ENCODE results near the gene AGAP5.

The AGAP5 gene

GRCh38 chr10:73625004-73625883 lies 72.7 kb downstream of the AGAP5 start:
- Histone ChIP-seq H3K36me3 (ENCODE audit: insufficient read depth) (no peaks in the 10 kb centered on the region), H3K79me2 (ENCODE audit: insufficient read depth, low read depth) (peaks cover 13% of the 10 kb centered on the region), H4K20me1 (ENCODE audit: insufficient read depth) (no peaks in the 10 kb centered on the region), H3K9ac (peak overlapping the region; percentile 96; the same call in 1 of the 2 replicates), H3K4me1 (ENCODE audit: low read depth, poor library complexity, severe bottlenecking) (peaks cover 7% of the 10 kb centered on the region), H3K4me2 (peak overlapping the region; percentile 78), H3K27ac (0 out of 2 replicates have a peak overlapping the region, but pooled peaks have one; percentile 20), H3K4me3 (IDR thresholded peaks at IDR 0.05; ENCODE audit: insufficient read depth, low read depth, low read length) (no peak overlapping the region), H2AFZ (ENCODE audit: low read depth) (peak overlapping the region; percentile 99), H3K27me3 (ENCODE audit: insufficient read depth, low read depth) (no peaks in the 10 kb centered on the region)
- TF ChIP-seq, protein P1, sequence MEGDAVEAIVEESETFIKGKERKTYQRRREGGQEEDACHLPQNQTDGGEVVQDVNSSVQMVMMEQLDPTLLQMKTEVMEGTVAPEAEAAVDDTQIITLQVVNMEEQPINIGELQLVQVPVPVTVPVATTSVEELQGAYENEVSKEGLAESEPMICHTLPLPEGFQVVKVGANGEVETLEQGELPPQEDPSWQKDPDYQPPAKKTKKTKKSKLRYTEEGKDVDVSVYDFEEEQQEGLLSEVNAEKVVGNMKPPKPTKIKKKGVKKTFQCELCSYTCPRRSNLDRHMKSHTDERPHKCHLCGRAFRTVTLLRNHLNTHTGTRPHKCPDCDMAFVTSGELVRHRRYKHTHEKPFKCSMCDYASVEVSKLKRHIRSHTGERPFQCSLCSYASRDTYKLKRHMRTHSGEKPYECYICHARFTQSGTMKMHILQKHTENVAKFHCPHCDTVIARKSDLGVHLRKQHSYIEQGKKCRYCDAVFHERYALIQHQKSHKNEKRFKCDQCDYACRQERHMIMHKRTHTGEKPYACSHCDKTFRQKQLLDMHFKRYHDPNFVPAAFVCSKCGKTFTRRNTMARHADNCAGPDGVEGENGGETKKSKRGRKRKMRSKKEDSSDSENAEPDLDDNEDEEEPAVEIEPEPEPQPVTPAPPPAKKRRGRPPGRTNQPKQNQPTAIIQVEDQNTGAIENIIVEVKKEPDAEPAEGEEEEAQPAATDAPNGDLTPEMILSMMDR (conservative IDR thresholded peaks at IDR 0.05; ENCODE audit: low read depth, low read length) = no peak

Measured in KMS-11 (cell line).